ENCODE data around the gene ST3GAL5.
"Not testable (repeated sequence)": the region's sequence is repeated elsewhere in the genome, so short reads cannot be mapped to it uniquely, and the experiment has no call there.

Gene ST3GAL5

GRCh38 chr2:85917887-85918795 is 29.4 kb upstream of the ST3GAL5 start:
- no peak for DNase-seq (ENCODE audit: low spot score)

GRCh38 chr2:85915606-85916303 is 27.0 kb upstream of the ST3GAL5 start:
- no peak for DNase-seq (ENCODE audit: low spot score)

GRCh38 chr2:85914922-85915321 is 26.1 kb upstream of the ST3GAL5 start:
- DNase-seq (ENCODE audit: low spot score): no peak

- peak; percentile 51 for DNase-seq (ENCODE audit: low spot score)
Observed at GRCh38 chr2:85913884-85914881, 25.4 kb upstream of the ST3GAL5 start.

- peak; percentile 60 for DNase-seq (ENCODE audit: low spot score)
Observed at GRCh38 chr2:85911814-85912692, 23.3 kb upstream of the ST3GAL5 start.

GRCh38 chr2:85911097-85911496 is 22.3 kb upstream of the ST3GAL5 start:
- DNase-seq (ENCODE audit: low spot score): no peak

GRCh38 chr2:85909005-85909404 is 20.2 kb upstream of the ST3GAL5 start:
- no peak for DNase-seq (ENCODE audit: low spot score)

GRCh38 chr2:85908506-85908905 is 19.7 kb upstream of the ST3GAL5 start:
- DNase-seq (ENCODE audit: low spot score): no peak

GRCh38 chr2:85907671-85908157 is 18.9 kb upstream of the ST3GAL5 start:
- no peak for DNase-seq (ENCODE audit: low spot score)

GRCh38 chr2:85906748-85907147 is 18.0 kb upstream of the ST3GAL5 start:
- no peak for DNase-seq (ENCODE audit: low spot score)

GRCh38 chr2:85905891-85906290 is 17.1 kb upstream of the ST3GAL5 start:
- no peak for DNase-seq (ENCODE audit: low spot score)

GRCh38 chr2:85905187-85905666 is 16.4 kb upstream of the ST3GAL5 start:
- DNase-seq (ENCODE audit: low spot score): no peak

GRCh38 chr2:85903849-85904248 is 15.1 kb upstream of the ST3GAL5 start:
- DNase-seq (ENCODE audit: low spot score): no peak

GRCh38 chr2:85902496-85902895 is 13.7 kb upstream of the ST3GAL5 start:
- DNase-seq (ENCODE audit: low spot score): peak; percentile 76

GRCh38 chr2:85901155-85901554 is 12.4 kb upstream of the ST3GAL5 start:
- DNase-seq (ENCODE audit: low spot score): no peak

GRCh38 chr2:85900366-85900765 is 11.6 kb upstream of the ST3GAL5 start:
- no peak for DNase-seq (ENCODE audit: low spot score)

GRCh38 chr2:85899849-85900248 is 11.1 kb upstream of the ST3GAL5 start:
- no peak for DNase-seq (ENCODE audit: low spot score)

- DNase-seq (ENCODE audit: low spot score): no peak
Observed at GRCh38 chr2:85899284-85899683, 10.5 kb upstream of the ST3GAL5 start.

- DNase-seq (ENCODE audit: low spot score): no peak
Observed at GRCh38 chr2:85898881-85899280, 10.1 kb upstream of the ST3GAL5 start.

GRCh38 chr2:85894554-85895278 is 5.9 kb upstream of the ST3GAL5 start:
- not testable (repeated sequence) for DNase-seq (ENCODE audit: low spot score)
